HepG2 (cell line): ENCODE results near the gene NELL1. TPM values are rescaled to one million over a fixed set of nuclear protein-coding genes. Genes with fewer than 3 reads are reported as not detected.

ENCODE experiments used
- ATAC-seq: fragments of 200-7000 bp; cut with Tn5 transposase; 3 replicates; pipeline ENCODE4 v1.9.1; 2020; ENCODE audit warnings: mild to moderate bottlenecking, moderate library complexity
- BruUV-seq: library from RNA; stranded (reverse); fragments of 400-500 nt; replicated peaks from 2 replicates; lab custom pipeline; 2021; lab: Mats Ljungman, UMichigan
- CTCF ChIA-PET: fragments of 300-600 bp; formaldehyde crosslinking; extraction: SDS; loops from one replicate; lab custom pipeline; 2021; ENCODE audit warnings: low total read pairs, inconsistent platforms, low intra/inter-chr PET ratio; lab: Yijun Ruan, JAX
- POLR2A ChIA-PET: fragments of 350-600 bp; sonication (Branson Sonifier 250); formaldehyde crosslinking; loops from one replicate; lab custom pipeline; 2020; ENCODE audit warnings: antibody characterized with exemption, inconsistent platforms; lab: Yijun Ruan, JAX
- DNase-seq: peaks from one replicate; pipeline ENCODE4 v3.0.0-alpha.2; 2015; ENCODE audit warnings: low spot score
- FAIRE-seq: peaks from 3 replicates; lab custom pipeline; 2011; peaks lifted over from hg19 to GRCh38; lab: Jason Lieb, UNC
- H2AFZ ChIP-seq: one replicate; pipeline ENCODE4 v1.6.1; 2011; ENCODE audit warnings: low read length, inconsistent platforms
- H3K27ac ChIP-seq: fragments of 300-600 bp; 3 replicates; pipeline ENCODE4 v1.8.0; 2011; ENCODE audit warnings: mixed run types, mild to moderate bottlenecking, mixed read lengths, low read length, inconsistent platforms; ENCODE audit not compliant: insufficient read depth; ENCODE audit errors: extremely low read length
- H3K27me3 ChIP-seq, 2 experiments: fragments of 200-600 bp in 1 of 2; 2 replicates in 1 of 2; 3 replicates in 1 of 2; pipeline versions ENCODE4 v1.6.0 to v1.8.0; 2011; ENCODE audit warnings: low read length in 2 of 2, mild to moderate bottlenecking in 2 of 2, moderate library complexity in 2 of 2, inconsistent platforms in 1 of 2; ENCODE audit not compliant: insufficient read depth in 2 of 2, control insufficient read depth in 1 of 2
- H3K36me3 ChIP-seq, 2 experiments: fragments of 200-600 bp in 1 of 2; replicated peaks in 1 of 2; 2 replicates in 1 of 2; 3 replicates in 1 of 2; pipeline versions ENCODE4 v1.5.1 to v1.8.0; 2011; ENCODE audit warnings: low read length in 2 of 2, inconsistent platforms in 1 of 2; ENCODE audit not compliant: insufficient read depth in 2 of 2, control insufficient read depth in 1 of 2
- H3K4me1 ChIP-seq: 2 replicates; pipeline ENCODE4 v1.5.1; 2012; ENCODE audit warnings: low read length, inconsistent platforms; ENCODE audit not compliant: insufficient read depth
- H3K4me2 ChIP-seq: 2 replicates; pipeline ENCODE4 v1.6.0; 2011; ENCODE audit warnings: low read depth, low read length, inconsistent platforms
- H3K4me3 ChIP-seq, 3 experiments: fragments of 200-600 bp in 1 of 3; sonication (generic), shearing (Covaris generic) in 1 of 3; replicated peaks in 1 of 3; 2 replicates each; pipeline ENCODE4 v1.5.1; 2011 to 2016; ENCODE audit warnings: low read length in 3 of 3, inconsistent platforms in 2 of 3, low read depth in 2 of 3, mild to moderate bottlenecking in 2 of 3, control low read depth in 1 of 3, mixed read lengths in 1 of 3; ENCODE audit not compliant: insufficient read depth in 1 of 3
- H3K79me2 ChIP-seq: one replicate; pipeline ENCODE4 v1.6.1; 2011; ENCODE audit warnings: low read length, inconsistent platforms; ENCODE audit not compliant: insufficient read depth
- H3K9ac ChIP-seq: 2 replicates; pipeline ENCODE4 v1.6.0; 2011; ENCODE audit warnings: mild to moderate bottlenecking, low read depth, low read length, inconsistent platforms; ENCODE audit not compliant: insufficient read depth
- H3K9me3 ChIP-seq: 2 replicates; pipeline ENCODE4 v1.5.1; 2012; ENCODE audit warnings: mild to moderate bottlenecking, low read length
- H4K20me1 ChIP-seq: 2 replicates; pipeline ENCODE4 v1.6.0; 2011; ENCODE audit warnings: inconsistent platforms, mild to moderate bottlenecking, low read length, moderate library complexity; ENCODE audit not compliant: insufficient read depth
- ARNT2 ChIP-seq: sonication (generic); formaldehyde crosslinking; IDR thresholded peaks from 2 replicates; pipeline ENCODE4 v1.8.0; 2022; ENCODE audit warnings: mild to moderate bottlenecking, low read depth, missing genetic modification reagents, moderate library complexity
- DRAP1 ChIP-seq: IDR thresholded peaks from 2 replicates; pipeline ENCODE4 v1.6.1; 2016; ENCODE audit warnings: missing genetic modification reagents, missing compliant biosample characterization
- FOXP4 ChIP-seq: sonication (generic); formaldehyde crosslinking; IDR thresholded peaks from 2 replicates; pipeline ENCODE4 v1.4.0; 2020; ENCODE audit warnings: missing genetic modification reagents
- HNRNPH1 ChIP-seq: fragments of 200-400 bp; formaldehyde crosslinking; optimal IDR thresholded peaks from 2 replicates; pipeline ENCODE3; 2017; ENCODE audit warnings: mild to moderate bottlenecking, low read depth, low read length
- TBX2 ChIP-seq: sonication (generic); formaldehyde crosslinking; IDR thresholded peaks from 2 replicates; pipeline ENCODE4 v1.5.0; 2020; ENCODE audit warnings: missing genetic modification reagents, mild to moderate bottlenecking, borderline replicate concordance
- TRIM24 ChIP-seq: sonication (generic); formaldehyde crosslinking; IDR thresholded peaks from 2 replicates; pipeline ENCODE4 v1.8.0; 2022; ENCODE audit warnings: mild to moderate bottlenecking, missing genetic modification reagents
- ZFP91 ChIP-seq: sonication (generic); formaldehyde crosslinking; IDR thresholded peaks from 2 replicates; pipeline ENCODE4 v1.9.0; 2022; ENCODE audit warnings: missing genetic modification reagents, mild to moderate bottlenecking, borderline replicate concordance
- ZKSCAN5 ChIP-seq: sonication (generic); formaldehyde crosslinking; IDR thresholded peaks from 2 replicates; pipeline ENCODE4 v1.5.1; 2020; ENCODE audit warnings: mild to moderate bottlenecking, missing genetic modification reagents
- ZNF24 ChIP-seq: fragments of 450-650 bp; IDR thresholded peaks from 2 replicates; pipeline ENCODE4 v1.6.1; 2017; ENCODE audit warnings: antibody characterized with exemption, mild to moderate bottlenecking
- ZNF260 ChIP-seq: sonication (generic); formaldehyde crosslinking; IDR thresholded peaks from 2 replicates; pipeline ENCODE4 v1.4.0; 2020; ENCODE audit warnings: missing genetic modification reagents, low read depth, mild to moderate bottlenecking, borderline replicate concordance
- ZNF800 ChIP-seq: sonication (generic); formaldehyde crosslinking; IDR thresholded peaks from 2 replicates; pipeline ENCODE4 v1.4.0; 2020; ENCODE audit warnings: missing genetic modification reagents
- WGBS: methylation state at CpG from one replicate; pipeline ENCODE4 v1.1.6; 2017; ENCODE audit warnings: low lambda C conversion rate; 5-methylcytosine and 5-hydroxymethylcytosine counted together
- in situ Hi-C: cut with HindIII; loops from 2 replicates; pipeline ENCODE4 v1.10.0; 2017; ENCODE audit warnings: low pct_unique_long_range_greater_than_20kb; ENCODE audit not compliant: extremely low pct_ligation_motif_present
- intact Hi-C: fragments of 100-400 bp; cut with micrococcal nuclease; formaldehyde crosslinking; loops from one replicate; pipeline ENCODE4 v1.10.0; 2022; ENCODE audit not compliant: unreplicated experiment
- polyA plus RNA-seq, 8 experiments: library from polyadenylated mRNA; depleted of rRNA in 3 of 8; stranded (reverse) in 7 of 8; unstranded in 1 of 8; fragments of >200 nt; fragmentation: Illumina TruSeq in 4 of 8; extraction: Trizol in 4 of 8; gene quantifications; 2 replicates each; pipeline versions ENCODE4 v1.2.1 to v1.2.3, GENCODE V29; 2011 to 2016; ENCODE audit warnings: low read depth in 4 of 8, missing spikeins in 1 of 8, mixed read lengths in 1 of 8; ENCODE audit not compliant: insufficient read depth in 1 of 8
- total RNA-seq, 5 experiments: library from RNA; depleted of rRNA; stranded (reverse); fragments of >200 nt; fragmentation: Illumina TruSeq; extraction: Trizol; gene quantifications; 2 replicates each; pipeline ENCODE4 v1.2.3, GENCODE V29; 2016; ENCODE audit warnings: low read depth in 1 of 5

Gene NELL1
- total and polyA plus RNA-seq, 2 of the 13 experiments (the other 11 are each of a cell fraction or from before 2014, with no cell fraction given), result not detected

- TF ChIP-seq ZNF800, result no peak
- TF ChIP-seq ZKSCAN5, result no peak
- TF ChIP-seq ZNF24, result no peak
- TF ChIP-seq DRAP1 (CRISPR knock-in tag), result no peak
- TF ChIP-seq ARNT2 (CRISPR knock-in tag), result no peak
- TF ChIP-seq, all 625 proteins: peak for 0
Observed at GRCh38 chr11:21429401-21429800, 760.0 kb downstream of the NELL1 start (continued).

GRCh38 chr11:21430537-21430936 lies 761.2 kb downstream of the NELL1 start:
- CTCF ChIA-PET, result no interaction called here
- H4K20me1 ChIP-seq, result no peaks in the 10 kb centered on the region
- no peaks in the 10 kb centered on the region for H3K27me3 ChIP-seq
- no peak overlapping the region for H3K27ac ChIP-seq
- BruUV-seq, result no TSS peak
- in situ Hi-C loops, result no loop called here
- intact Hi-C loops, result no loop called here
- no peaks in the 10 kb centered on the region for H3K79me2 ChIP-seq
- H3K9ac ChIP-seq, result no peak overlapping the region
- no peak for DNase-seq
- H2AFZ ChIP-seq, result no peak overlapping the region
- WGBS, result 0% methylated on average over 3 of the region's 3 CpGs
- no peak for ATAC-seq
- H3K4me1 ChIP-seq, result no peaks in the 10 kb centered on the region
- no peak for TF ChIP-seq TBX2
- TF ChIP-seq HNRNPH1, result no peak
- no peak for TF ChIP-seq FOXP4
- no peak for TF ChIP-seq ZNF260 (CRISPR knock-in tag)
- TF ChIP-seq TRIM24 (CRISPR knock-in tag), result no peak
- no peak for TF ChIP-seq ZFP91 (CRISPR knock-in tag)
- no peak for FAIRE-seq
- H3K9me3 ChIP-seq, result no peaks in the 10 kb centered on the region; the same call in 1 of the 2 replicates
- H3K4me2 ChIP-seq, result no peak overlapping the region
- H3K36me3 ChIP-seq, result no peaks in the 10 kb centered on the region
- POLR2A ChIA-PET, result no interaction called here
- H3K4me3 ChIP-seq, result no peak overlapping the region
